ENCODE measurements around the gene LBX1.
"Not testable (repeated sequence)": the region's sequence is repeated elsewhere in the genome, so short reads cannot be mapped to it uniquely, and the experiment has no call there.

Gene LBX1

GRCh38 chr10:101202667-101203066, 26.6 kb downstream of the LBX1 start:
- DNase-seq (ENCODE audit: low spot score): not testable (repeated sequence)

- DNase-seq (ENCODE audit: low spot score): not testable (repeated sequence)
These were observed 30.8 kb downstream of the LBX1 start for GRCh38 chr10:101198326-101198977.

GRCh38 chr10:101195921-101196320, 33.3 kb downstream of the LBX1 start:
- DNase-seq (ENCODE audit: low spot score): no peak

- no peak for DNase-seq (ENCODE audit: low spot score)
These were observed 39.5 kb downstream of the LBX1 start for GRCh38 chr10:101189461-101190401.

- DNase-seq (ENCODE audit: low spot score): no peak
These were observed 40.3 kb downstream of the LBX1 start for GRCh38 chr10:101188942-101189341.

- no peak for DNase-seq (ENCODE audit: low spot score)
These were observed 45.6 kb downstream of the LBX1 start for GRCh38 chr10:101183458-101184183.

- DNase-seq (ENCODE audit: low spot score): no peak
These were observed 46.3 kb downstream of the LBX1 start for GRCh38 chr10:101182936-101183335.
